A673 (cell line): ENCODE measurements around the gene PMPCA. TPM values are rescaled to one million over a fixed set of nuclear protein-coding genes. Genes with fewer than 3 reads are reported as not detected.

Experiments used
- BruUV-seq: library from RNA; stranded (reverse); fragments of 400-500 nt; replicated peaks from 2 replicates; lab custom pipeline; 2021; lab: Mats Ljungman, UMichigan
- CTCF ChIA-PET: fragments of 300-600 bp; sonication (Branson Sonifier 250); formaldehyde crosslinking; loops from one replicate; lab custom pipeline; 2022; ENCODE audit warnings: antibody characterized with exemption; lab: Charles Lee
- POLR2A ChIA-PET: fragments of 300-600 bp; sonication (Branson Sonifier 250); formaldehyde crosslinking; loops from one replicate; lab custom pipeline; 2022; ENCODE audit warnings: antibody characterized with exemption; ENCODE audit not compliant: low non-redundant PET; lab: Charles Lee
- DNase-seq: peaks from one replicate; pipeline ENCODE4 v3.0.0-alpha.2; 2015; ENCODE audit warnings: low spot score
- H3K27ac ChIP-seq: fragments of 200-600 bp; sonication (generic); 2 replicates; pipeline ENCODE4 v1.5.1; 2016; ENCODE audit warnings: mixed run types, low read depth, mild to moderate bottlenecking, mixed read lengths, antibody characterized with exemption, low read length; ENCODE audit not compliant: poor library complexity, severe bottlenecking
- H3K27me3 ChIP-seq: fragments of 200-600 bp; sonication (generic); replicated peaks from 2 replicates; pipeline ENCODE4 v1.6.1; 2017; ENCODE audit warnings: mixed run types, low read depth, mild to moderate bottlenecking, mixed read lengths, antibody characterized with exemption, low read length; ENCODE audit not compliant: insufficient read depth, poor library complexity
- H3K36me3 ChIP-seq: fragments of 200-600 bp; sonication (generic); 2 replicates; pipeline ENCODE4 v1.6.1; 2016; ENCODE audit warnings: mixed run types, mild to moderate bottlenecking, mixed read lengths, antibody characterized with exemption, low read length; ENCODE audit not compliant: insufficient read depth, poor library complexity, severe bottlenecking
- H3K4me1 ChIP-seq: fragments of 200-600 bp; sonication (generic); 2 replicates; pipeline ENCODE4 v1.6.1; 2017; ENCODE audit warnings: mixed run types, mild to moderate bottlenecking, mixed read lengths, antibody characterized with exemption, low read length; ENCODE audit not compliant: insufficient read depth, poor library complexity, severe bottlenecking
- H3K4me3 ChIP-seq: fragments of 200-600 bp; sonication (generic); 2 replicates; pipeline ENCODE4 v1.5.1; 2016; ENCODE audit warnings: low read depth, mixed run types, mild to moderate bottlenecking, mixed read lengths, low read length; ENCODE audit not compliant: poor library complexity, severe bottlenecking
- H3K9me3 ChIP-seq: fragments of 200-600 bp; sonication (generic); 2 replicates; pipeline ENCODE4 v1.6.1; 2016; ENCODE audit warnings: mixed run types, low read depth, mild to moderate bottlenecking, mixed read lengths, antibody characterized with exemption, low read length; ENCODE audit not compliant: poor library complexity, severe bottlenecking
- CTCF ChIP-seq: fragments of 300-800, 200-600 bp; sonication (generic); conservative IDR thresholded peaks from 2 replicates; pipeline ENCODE4 v1.5.1; 2017; ENCODE audit warnings: low read depth, mild to moderate bottlenecking, antibody characterized with exemption, low read length, moderate library complexity, mixed read lengths
- EZH2 ChIP-seq: fragments of 200-600 bp; sonication (generic); IDR thresholded peaks from 2 replicates; pipeline ENCODE4 v1.6.1; 2017; ENCODE audit warnings: borderline replicate concordance, low read depth, mild to moderate bottlenecking, mixed read lengths, antibody characterized with exemption, low read length; ENCODE audit not compliant: poor library complexity, severe bottlenecking
- intact Hi-C: fragments of 100-400 bp; cut with micrococcal nuclease; formaldehyde crosslinking; loops from one replicate; pipeline ENCODE4 v1.10.0; 2022; ENCODE audit not compliant: unreplicated experiment
- total RNA-seq: library from RNA; stranded (reverse); gene quantifications from 2 replicates; pipeline ENCODE4 v1.2.3, GENCODE V29; 2021

The PMPCA gene
- total RNA-seq, 1 experiment from 2014 or later, result 94.8 TPM

GRCh38 chr9:136379003-136379287 is 31.5 kb upstream of the PMPCA start:
- intact Hi-C loops, result no loop called here
- no peak overlapping the region for H3K27ac ChIP-seq
- no peaks in the 10 kb centered on the region for H3K9me3 ChIP-seq
- H3K4me3 ChIP-seq, result no peak overlapping the region
- no peaks in the 10 kb centered on the region for H3K4me1 ChIP-seq
- ChIA-PET CTCF (no interaction called here), POLR2A (no interaction called here)
- peaks cover 44% of the 10 kb centered on the region for H3K36me3 ChIP-seq
- no peak for DNase-seq
- no TSS peak for BruUV-seq
- TF ChIP-seq CTCF (no peak), EZH2 (no peak)
- H3K27me3 ChIP-seq, result no peaks in the 10 kb centered on the region

- no peaks in the 10 kb centered on the region for H3K4me1 ChIP-seq
- H3K9me3 ChIP-seq, result no peaks in the 10 kb centered on the region
- TF ChIP-seq EZH2 (no peak), CTCF (no peak)
- H3K36me3 ChIP-seq, result peaks cover 47% of the 10 kb centered on the region
- no TSS peak for BruUV-seq
- H3K27me3 ChIP-seq, result no peaks in the 10 kb centered on the region
- DNase-seq, result no peak
- H3K27ac ChIP-seq, result no peak overlapping the region
- H3K4me3 ChIP-seq, result no peak overlapping the region
- POLR2A ChIA-PET, result no interaction called here
- CTCF ChIA-PET, result no interaction called here
- intact Hi-C loops, result no loop called here
These were observed 31.1 kb upstream of the PMPCA start for GRCh38 chr9:136379401-136379800.

DNA sequence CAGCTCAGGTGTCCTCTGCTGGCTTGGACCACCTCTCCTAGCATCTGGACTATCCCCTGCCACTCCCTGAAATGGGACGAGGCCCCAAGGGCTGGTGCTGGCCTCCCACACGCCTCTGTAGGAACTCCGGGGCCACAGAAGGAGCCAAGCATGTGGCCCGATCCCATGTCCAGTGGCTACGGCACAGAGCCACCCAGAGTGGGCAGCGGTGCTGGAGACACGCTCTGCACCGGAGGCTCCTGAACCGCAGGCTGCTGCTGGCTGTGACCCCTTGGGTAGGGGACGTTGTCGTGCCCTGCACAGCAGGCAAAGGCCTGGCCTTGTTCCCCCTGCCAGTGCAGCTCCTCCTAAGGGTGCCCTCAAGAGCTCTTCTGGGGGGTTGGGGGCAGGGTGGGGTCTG is 30.6 kb upstream of the PMPCA start:
- Histone ChIP-seq H3K4me3 (no peak overlapping the region), H3K4me1 (no peaks in the 10 kb centered on the region), H3K9me3 (no peaks in the 10 kb centered on the region), H3K36me3 (peaks cover 52% of the 10 kb centered on the region), H3K27ac (no peak overlapping the region), H3K27me3 (no peaks in the 10 kb centered on the region)
- POLR2A ChIA-PET, result no interaction called here
- CTCF ChIA-PET, result no interaction called here
- TF ChIP-seq CTCF, result no peak
- TF ChIP-seq EZH2, result no peak
- no peak for DNase-seq
- intact Hi-C loops, result no loop called here
- BruUV-seq, result no TSS peak
